GM21529 (cell line): ENCODE measurements around the gene CLHC1.
A peak's percentile ranks its signal among the peaks of the same experiment; 100 is the strongest.

Experiments
- ATAC-seq: cut with Tn5 transposase; IDR thresholded peaks from one replicate; pipeline ENCODE4 v1.9.1; 2021; ENCODE audit not compliant: unreplicated experiment

Gene CLHC1

DNA sequence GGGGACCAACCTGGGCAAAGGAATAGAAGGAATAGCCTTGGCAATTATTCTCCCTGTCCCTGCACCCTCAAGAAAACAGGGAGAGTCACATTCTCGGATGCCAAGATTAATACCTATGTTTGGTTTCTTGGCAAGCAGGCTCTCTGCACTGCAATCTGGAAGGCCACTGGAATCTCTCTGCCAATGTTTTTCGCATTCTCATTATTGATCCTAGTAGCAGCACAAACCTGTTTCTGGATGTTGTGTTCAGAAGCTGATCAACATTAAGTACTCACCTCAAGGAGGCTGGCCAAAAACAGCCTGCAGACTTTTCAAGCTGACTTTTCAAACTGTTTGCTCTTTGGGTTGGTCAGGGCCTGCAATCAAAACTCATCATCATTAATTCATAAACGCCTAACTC, 62.2 kb downstream of the CLHC1 start:
- ATAC-seq = no peak

DNA sequence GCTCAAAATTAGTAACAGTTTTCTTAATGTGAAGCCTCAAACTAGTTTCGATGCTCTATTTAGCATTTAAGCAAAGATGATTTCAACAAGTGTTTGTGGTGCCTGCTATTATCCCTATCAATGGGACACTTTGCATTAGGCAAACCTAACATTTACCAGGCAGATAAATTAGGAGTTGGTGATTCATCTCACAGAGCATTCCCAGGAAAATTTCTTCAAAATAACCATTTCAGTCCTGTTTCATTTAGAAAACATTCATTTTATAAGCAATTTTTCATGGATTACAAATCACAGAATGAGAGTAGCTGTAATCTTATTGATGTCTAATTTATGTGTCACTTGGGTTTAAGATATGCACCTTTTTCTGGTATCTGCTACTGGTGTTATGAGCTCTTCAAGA, 62.7 kb downstream of the CLHC1 start:
- ATAC-seq = no peak

DNA sequence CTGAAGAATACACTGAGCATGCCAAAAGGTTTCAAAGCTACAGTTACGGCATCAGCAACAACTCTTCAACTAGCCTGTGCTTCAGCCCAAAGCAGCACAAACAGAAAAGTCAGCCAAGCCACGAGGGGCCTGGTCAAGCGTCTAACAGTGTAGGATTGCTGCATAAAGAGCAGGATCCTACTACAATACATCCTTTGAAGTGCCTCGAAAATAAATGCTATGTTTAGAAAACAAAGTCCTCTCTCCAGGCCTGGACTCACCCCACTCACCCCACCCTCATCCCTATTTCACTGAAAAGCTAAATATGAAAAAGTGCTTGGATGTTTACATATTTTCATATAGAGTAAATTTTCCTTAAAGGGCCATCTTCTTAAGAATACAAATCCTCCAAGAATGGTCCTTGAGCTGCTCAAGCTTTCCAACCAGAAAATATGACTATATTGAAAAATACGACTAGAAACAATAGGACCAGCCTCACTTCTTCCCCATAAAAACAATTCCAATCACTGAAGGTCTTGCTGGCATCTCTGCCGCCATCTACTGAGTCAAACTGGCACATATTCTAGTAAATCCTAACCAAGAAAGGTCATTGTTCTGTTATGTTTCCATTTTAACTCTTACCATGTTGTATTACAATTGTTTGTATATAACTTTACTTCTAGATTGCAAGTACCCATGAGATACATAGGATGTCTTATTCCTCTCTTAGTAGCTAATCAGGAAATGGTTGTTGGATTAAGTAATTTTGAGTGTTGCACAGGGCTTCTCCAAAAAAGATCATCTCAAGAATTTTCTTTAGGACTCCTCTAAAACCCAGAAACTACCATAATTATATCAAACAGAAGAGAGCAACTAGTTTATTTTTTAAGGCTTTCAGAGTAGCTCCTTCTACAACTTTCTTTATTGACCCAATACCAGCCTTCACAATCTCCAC, 63.6 kb downstream of the CLHC1 start:
- ATAC-seq = peak; percentile 67

DNA sequence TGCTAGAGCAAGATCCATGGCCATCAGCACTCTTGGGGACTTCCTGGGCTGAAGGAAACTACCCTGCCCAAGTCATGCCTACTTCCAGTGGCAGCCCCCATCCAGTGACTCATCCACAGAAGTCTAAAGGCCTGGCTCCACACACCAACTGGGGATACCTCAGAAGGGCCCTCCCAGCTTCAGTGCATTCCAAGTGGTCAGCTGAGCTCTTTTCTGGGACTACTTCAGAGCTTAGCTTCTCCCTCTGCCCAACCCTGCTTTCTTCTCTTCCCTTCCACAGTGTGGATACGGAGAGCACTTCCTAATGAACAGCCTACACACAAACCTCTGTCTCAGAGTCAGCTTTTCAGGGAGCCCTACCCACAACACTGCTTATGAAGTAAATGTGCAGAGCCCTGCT, 66.5 kb downstream of the CLHC1 start:
- ATAC-seq = no peak

DNA sequence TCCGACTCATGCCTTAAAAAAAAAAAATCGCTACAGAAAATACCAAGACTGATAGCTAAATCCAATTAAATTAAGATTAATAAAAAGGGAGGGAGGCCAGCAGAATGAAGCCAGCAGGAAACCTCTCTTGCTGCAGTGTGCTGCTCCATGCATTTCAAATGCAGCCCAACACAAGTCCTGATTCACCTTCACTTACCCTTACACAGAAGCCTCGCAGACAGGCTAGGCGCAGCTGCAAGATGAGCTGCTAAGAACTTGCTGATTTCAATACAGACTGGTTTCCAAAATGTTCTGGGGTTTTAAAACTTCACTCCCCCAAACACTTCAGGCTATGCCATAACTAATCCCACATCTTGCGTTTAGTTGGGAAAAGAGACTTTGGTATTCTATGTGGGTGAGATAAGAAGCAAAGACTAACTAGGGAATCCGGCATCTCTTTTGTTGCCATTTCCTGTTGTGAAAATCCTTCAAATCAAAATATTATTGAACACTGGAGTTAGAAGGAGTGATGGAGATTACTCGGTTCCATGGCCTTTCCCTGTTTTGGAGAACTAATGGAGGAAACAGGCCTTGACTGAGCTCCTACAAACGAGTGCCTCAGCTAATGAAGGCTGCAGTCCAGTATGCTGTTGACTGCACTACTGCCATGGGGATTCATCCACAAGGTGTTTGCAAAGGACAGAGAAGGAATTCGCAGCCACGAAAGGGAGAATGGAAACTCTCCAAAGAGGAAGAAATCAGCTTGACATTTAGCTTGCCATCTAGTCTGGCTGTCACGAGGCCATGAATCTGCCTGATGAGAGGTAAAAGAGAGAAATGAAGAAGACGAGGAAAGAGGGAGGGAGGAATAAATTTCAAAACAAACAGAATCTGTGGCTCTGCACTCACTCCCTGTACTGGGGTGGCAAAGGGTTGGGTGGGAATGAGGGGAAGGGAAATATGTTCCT, 67.3 kb downstream of the CLHC1 start:
- ATAC-seq = no peak

DNA sequence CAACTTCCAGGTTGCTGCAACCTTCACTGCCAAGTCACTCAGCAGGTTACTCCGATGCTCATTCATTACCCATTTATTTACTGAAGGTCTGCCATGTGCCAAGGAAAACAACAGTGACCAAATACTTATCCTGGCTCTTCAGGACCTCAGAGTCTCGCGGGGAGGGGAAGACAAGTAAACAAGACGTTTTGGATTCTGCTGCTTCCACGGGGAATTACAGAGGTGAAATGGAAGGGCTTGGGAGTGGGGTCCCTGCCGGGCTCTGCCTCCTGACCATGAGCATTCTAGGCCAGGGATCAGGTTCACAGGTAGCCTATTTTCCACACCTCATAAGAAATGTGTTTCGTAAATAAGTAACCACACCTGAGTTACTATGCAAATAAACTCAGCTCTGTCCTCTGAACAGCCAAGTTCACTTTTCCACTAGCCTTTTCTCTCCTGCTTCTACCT, 68.1 kb downstream of the CLHC1 start:
- ATAC-seq = no peak

DNA sequence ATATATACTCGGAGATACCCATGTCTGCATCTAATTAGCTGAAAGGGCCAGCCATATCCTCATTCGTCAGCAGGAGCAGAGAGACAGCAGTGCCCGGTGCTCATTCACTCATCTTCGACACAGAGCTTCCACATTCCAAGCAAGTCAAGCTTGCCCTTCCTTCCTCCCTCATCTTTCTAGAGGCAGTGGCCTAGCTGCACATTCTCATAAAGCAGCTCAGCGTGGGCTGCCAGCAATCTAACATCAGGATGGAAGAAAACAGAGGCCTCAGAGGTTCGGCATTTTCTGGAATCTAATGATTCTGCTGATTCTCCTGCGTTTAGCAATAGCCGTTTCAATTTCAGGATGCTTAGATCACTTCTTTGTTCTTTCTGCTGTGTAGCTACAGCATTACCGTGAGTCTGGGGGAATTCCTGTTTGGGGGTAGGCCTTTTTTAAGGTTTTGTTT, 68.8 kb downstream of the CLHC1 start:
- ATAC-seq = no peak

DNA sequence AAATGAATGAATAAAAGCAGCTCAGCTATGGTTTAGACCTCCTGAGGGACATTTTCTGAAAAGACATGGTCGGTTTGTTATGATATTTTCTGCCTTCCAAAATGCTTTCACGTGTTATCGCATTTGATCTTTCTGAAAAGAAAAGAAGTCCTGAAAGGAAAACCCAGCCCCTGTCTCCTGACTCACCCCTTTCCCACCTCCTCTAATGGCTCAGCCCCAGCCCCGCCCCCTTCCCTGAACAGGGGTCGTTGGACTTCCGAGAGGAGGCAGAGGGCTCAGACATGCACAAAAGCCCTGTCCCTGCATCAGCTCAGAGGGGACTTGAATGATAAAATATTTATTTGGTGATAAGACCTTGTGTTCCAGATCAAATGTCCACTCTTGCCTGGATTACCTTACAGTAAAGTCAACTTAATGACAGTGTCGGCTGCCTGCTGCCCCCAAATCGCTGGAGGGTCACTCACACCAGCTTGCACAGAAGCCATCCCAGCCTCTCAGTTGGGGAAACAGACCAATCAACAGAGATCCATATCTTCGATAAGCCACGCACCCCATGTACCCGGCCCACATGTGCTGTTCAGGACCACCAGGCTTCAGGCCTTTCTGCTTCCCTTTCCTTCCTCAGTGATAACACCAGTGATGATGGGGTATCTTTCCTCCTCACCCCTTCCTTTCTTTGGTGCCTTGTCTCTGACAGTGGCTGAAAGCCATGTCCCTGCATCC, 69.6 kb downstream of the CLHC1 start:
- no peak for ATAC-seq

DNA sequence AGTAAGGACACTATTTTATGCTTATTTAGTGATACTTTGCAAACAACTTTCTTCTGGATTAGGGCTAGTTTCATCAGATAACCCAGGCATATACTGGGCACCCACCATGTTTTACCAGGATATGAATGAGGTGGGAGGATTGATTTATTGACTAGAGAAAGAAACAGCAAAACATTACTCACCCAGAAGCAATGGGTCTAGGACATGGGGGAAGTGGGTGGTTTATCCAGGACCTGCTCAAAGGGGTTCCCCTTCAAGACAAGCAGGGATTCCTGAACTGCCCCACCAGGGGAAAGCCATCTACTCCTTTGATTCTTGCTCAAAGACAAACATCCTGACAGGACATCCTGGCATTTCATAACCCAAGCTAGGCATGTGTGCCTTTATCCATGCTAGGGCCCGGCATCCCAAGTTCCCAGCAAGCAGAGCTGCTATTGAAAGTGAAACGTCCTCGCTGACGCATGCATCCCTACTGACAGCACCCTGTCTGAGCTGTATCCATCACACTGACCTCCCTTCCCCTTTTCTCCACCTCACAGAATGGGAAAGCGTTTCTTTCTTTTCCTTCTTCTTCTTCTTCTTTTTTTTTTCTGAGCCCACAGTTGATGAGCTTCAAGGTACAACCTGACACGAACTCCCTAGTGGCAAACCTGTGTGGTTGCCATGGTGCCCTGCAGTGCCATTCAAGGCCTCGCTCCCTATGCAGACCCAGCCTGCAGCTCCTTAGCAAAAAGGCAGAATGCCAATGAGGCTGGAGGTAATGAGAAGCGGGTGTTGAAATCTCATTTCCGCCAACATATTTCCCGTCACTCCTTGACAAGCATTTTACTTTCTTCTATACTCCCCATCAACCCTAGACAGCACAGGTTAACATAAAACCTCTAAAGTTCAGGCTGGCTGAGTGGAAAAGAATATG, 70.5 kb downstream of the CLHC1 start:
- no peak for ATAC-seq

DNA sequence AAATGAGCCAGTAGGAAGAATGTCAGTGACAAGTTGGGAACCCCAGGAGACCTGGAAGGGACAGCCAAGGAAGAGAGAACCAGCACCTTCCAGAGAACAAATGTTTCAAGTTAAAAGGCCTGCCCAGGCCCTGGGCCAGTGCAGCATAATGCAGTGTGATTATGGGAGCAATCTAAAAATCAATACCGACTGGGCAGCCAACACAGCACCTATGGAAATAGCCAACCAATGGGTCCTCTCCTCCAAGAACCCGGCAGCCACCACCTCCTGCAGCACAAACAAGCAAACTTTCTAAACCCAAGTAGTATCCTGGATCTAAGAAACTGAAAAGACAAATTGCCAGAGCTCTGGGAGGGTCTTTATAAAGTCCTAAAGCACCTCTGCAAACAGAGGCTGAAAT, 71.7 kb downstream of the CLHC1 start:
- no peak for ATAC-seq

DNA sequence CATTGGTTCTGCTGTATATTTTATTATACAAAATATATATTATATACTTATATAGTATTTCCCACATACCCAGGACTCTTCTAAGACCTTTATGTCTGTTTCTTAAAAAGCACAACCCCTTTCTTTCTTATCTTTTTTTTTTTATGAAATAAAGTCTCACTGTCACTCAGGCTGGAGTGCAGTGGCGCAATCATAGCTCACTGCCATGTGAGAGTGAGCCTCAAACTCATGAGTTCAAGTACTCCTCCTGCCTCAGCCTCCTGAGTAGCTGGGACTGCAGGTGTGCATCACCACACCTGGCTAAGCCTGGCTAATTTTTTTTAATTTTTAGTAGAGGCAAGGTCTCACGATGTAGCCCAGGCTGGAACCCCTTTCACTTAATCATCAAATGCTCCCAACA, 72.3 kb downstream of the CLHC1 start:
- no peak for ATAC-seq

DNA sequence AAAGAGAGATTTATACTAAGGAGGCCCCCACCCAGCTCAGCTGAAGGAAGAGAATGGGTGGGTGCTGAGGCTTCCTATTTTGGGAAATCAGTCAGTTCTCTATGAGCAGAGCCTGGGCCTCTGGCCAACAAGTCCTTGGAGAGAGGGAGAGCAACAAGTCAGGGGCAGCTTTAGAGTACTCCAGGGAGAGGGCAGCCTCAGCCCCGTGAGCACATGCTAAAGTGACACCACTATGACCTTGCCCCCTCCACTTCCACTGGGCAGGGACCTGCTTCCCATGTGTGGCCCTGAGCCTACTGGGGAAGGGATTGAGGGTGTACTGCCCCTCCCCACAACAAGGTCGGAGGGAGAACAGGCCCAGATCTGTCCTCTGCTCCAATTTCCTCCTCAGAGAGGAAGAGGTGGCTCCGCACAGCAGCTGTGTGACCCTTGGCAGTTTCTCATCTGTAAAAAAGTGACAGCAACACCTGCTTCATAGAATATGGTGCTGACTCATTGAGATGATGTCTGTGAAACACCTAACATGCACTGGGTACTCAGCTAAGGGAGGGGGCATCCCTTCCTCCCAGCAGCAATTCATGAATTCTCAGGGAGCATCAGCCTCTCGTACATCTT, 72.9 kb downstream of the CLHC1 start:
- peak; percentile 44 for ATAC-seq

DNA sequence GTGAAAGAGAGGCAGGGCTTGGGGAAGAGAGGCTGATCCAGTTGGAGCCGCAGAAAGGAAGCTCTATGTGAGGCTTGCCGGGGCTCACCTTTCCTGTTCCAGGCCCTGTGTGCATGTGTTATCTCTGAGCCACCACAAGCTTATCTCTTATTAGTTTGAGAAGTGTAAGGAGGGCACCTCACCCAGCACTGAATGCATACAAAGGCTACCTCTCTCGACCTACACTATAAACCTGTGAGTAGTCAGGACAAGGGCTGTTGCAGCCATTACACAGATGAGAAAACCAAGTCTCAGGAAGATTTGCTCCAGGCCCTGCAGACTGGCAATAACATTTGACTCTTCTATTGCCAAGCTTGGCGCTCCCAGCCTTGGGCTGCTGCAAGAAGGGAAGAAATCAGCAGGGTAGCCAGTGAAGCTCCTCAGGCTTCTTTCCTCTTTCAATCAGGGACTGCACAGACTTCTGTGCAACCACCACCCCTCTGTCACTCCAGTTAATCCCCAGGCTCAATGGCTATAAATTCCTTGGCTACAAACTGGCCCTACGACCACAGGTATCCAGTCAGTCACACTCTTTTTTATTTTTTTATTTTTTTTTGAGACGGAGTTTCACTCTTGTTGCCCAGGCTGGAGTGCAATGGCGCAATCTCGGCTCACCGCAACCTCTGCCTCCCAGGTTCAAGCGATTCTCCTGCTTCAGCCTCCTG, 73.8 kb downstream of the CLHC1 start:
- ATAC-seq = no peak

DNA sequence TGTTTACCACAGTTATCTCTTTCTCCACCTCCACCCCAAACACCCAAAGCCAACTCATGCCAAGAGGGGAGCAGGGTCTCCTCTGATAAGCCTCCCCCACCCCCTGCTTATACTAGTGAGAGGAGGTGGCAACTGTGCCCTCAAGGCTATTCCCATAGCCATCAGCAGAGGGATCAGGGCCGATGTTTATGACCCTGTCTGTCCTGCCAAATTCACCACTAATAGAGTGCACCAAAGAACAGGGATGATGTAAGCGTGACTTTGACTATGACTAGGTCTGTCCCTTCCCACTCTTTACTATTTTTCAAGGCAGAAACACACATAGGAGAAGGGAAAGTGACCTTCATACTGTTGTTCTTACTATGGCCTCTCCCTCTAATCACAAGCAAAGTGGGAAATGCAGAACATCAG, 74.6 kb downstream of the CLHC1 start:
- no peak for ATAC-seq

DNA sequence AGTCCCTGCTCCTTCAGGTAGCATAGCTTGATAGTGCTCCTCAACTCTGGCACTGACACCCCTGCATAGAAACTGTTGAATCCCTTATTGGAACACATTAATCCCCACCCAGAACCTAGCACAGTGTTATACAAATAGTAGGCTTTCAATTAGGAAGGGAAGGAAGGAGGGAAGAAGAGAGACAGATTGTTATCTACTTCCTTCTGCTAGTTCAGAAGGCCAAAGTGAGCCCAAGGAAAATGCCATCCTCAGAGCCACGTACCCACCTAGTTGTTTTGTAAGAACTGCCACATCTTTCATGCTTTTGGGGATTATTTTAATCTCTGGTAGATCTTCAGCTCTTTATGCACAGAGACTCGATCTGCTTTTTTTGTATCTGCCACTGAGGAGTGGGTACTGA, 75.1 kb downstream of the CLHC1 start:
- ATAC-seq = no peak

DNA sequence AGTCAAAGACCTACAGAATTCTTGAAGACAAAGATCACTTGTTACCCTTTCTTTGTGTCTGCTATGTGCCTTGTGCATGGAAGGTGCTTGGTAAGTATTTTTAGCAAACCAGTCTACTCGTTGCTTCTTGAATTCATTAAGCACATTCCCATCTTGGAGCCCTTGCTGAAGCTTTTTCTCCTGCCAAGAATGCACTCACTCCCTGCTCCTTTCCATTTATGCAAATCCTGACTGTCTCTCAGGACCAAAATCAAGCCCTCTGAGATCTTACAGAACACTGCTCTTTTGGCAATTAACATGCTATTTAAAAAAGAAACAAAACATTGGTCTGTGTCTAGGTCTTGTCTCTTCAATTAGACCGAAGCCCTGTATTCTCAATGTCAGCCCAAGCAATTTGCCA, 75.8 kb downstream of the CLHC1 start:
- ATAC-seq = no peak

DNA sequence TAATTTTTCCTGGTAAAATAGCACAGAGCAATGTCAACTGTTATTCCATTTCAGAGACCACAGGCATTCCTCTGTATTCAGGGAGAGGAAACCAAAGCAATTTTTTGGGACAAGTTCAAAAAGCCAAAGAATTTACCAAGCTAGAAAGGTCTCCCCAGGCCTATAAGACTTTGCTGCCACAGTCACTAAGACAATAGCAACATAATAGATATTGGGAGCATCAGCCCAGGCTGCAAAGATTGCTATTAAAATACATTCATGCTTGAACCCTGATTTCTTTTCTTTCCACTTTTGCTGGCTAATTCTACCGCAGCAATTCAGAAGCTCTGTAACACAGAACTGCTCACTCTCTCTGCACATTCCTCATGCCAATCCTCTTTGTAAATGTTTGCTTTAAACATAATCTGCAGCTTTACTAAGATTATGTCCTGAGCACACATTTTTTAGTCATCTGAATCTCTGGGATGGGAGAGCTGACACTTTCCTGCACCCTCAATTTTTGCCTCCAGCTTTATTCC, 76.3 kb downstream of the CLHC1 start:
- no peak for ATAC-seq

DNA sequence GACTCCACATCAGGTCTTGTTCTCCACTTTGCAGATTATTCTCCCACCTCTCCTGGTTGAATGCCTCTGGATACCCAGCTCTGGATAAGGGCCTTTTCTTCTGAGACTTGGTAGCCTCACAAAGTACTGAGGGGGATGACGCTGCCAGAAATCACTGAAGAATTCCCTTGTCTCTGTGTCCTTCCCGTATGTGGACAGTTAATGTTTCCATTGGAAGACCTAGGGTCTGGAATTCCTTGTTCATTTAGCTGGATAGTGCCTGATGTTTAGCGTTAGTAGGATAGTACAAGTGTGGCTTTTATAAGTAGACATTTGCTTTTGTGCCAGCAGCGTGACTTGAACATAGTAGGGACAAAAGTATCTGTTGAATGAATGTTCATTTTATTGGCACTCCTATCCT, 76.9 kb downstream of the CLHC1 start:
- ATAC-seq = no peak

DNA sequence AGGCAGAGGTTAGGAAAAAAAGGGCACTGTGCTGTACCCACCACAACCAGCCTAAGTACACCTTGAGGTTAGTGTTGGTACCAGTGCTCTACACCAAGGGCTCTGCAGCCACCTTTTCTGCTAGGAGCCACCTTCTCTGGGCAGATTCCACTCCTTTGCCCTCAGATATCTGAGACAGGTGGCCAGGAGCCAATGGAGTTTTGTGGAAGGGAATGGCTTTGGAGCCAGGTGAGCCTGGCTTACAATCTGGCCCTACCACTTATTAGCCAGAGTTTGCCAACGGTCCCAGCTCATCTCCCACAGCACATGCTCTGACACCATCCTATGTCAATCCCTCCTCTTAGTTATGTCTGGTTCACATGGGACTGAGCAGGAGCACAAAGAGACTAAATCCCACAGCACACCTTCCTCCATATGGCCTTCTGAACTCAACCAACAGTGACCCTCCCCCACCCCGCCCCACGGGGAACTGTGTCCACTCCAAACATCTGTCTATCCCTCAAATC, 77.5 kb downstream of the CLHC1 start:
- ATAC-seq = no peak
